K562 treated with DMSO at 1 percent for 24 hours (cell line): ENCODE results near the gene KIF5C. TPM values are rescaled to one million over a fixed set of nuclear protein-coding genes. Genes with fewer than 3 reads are reported as not detected.

Experiments used
- total RNA-seq: library from RNA; unstranded; fragments of 300-600 nt; gene quantifications from 2 replicates; pipeline ENCODE4 v1.2.3, GENCODE V29; 2022; ENCODE audit warnings: low read depth; ENCODE audit not compliant: insufficient read depth

Gene KIF5C
- total RNA-seq = not detected in 2 replicates

GRCh38 chr2:148874868-148875341 lies at the start of gene KIF5C:
KIF5C (plus strand) TSS chr2:148875227; CDS start chr2:148875618, 391 bp downstream.

GRCh38 chr2:149038442-149039212 lies 163.6 kb downstream of the KIF5C start, which contains the start of gene LYPD6B:
LYPD6B (plus strand) TSS chr2:149038699; CDS start chr2:149130949, 92,250 bp downstream.

Other genes starting within 250 kb of the KIF5C start
- 12.5 and 14.9 TPM in 2 replicates for gene EPC2, start 230.5 kb upstream of the KIF5C start, total RNA-seq
- gene LYPD6B, start 163.5 kb downstream of the KIF5C start, total RNA-seq = not detected in 2 replicates